ENCODE measurements around the gene CEP104. TPM values are rescaled to one million over a fixed set of nuclear protein-coding genes. Genes with fewer than 3 reads are reported as not detected.

CEP104 gene
- polyA plus RNA-seq, 2 of the 4 experiments (the other 2 are of a cell fraction): 14.5 to 28.8 TPM

DNA sequence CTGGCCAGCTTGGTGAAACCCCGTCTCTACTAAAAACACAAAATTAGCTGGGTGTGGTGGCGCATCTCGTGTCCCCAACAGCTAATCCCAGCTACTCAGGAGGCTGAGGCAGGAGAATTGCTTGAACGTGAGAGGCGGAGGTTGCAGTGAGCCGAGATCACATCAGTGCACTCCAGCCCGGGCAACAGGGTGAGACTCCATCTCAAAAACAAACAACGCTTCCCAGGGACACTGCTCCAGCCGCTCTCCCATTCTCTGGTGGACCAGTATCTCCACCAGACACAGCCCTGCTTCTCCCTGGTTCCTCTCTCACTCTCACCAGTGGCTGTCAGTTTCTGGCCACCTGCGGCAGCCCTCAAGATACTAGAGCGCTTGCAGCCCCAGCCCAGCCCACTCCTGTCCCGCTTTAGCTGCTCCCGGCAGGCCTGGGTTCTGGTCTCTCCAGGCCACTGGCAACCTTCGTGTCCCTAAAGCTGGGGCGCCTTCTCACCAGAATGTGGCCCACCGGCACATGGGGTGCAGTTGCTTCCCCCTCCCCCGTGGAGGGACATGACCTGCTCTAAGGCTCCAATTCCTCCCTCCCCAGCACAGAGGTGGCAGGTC is 39.8 kb downstream of the CEP104 start:
- ChIA-PET CTCF (no interaction called here), POLR2A (no interaction called here)
- DNase-seq (ENCODE audit: low read depth in 1 of 2, low spot score in 1 of 2) (no peak), FAIRE-seq (no peak), ATAC-seq (no peak)
- Histone ChIP-seq H3K9me3 (no peaks in the 10 kb centered on the region), H3K4me1 (no peaks in the 10 kb centered on the region), H3K27ac (no peak overlapping the region), H3K4me3 (no peak overlapping the region), H3K4me2 (no peak overlapping the region)
- TF ChIP-seq CHD4 (IDR thresholded peaks at IDR 0.05; ENCODE audit: borderline replicate concordance) (no peak), HOXB5 (CRISPR knock-in tag; IDR thresholded peaks at IDR 0.05) (no peak), ZSCAN20 (CRISPR knock-in tag; IDR thresholded peaks at IDR 0.05) (no peak), ZFP36 (IDR thresholded peaks at IDR 0.05; ENCODE audit: borderline replicate concordance, partially characterized antibody) (no peak), EHMT2 (IDR thresholded peaks at IDR 0.05; ENCODE audit: low read depth) (no peak)
- TF ChIP-seq, protein P1, sequence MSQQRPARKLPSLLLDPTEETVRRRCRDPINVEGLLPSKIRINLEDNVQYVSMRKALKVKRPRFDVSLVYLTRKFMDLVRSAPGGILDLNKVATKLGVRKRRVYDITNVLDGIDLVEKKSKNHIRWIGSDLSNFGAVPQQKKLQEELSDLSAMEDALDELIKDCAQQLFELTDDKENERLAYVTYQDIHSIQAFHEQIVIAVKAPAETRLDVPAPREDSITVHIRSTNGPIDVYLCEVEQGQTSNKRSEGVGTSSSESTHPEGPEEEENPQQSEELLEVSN (IDR thresholded peaks at IDR 0.05; ENCODE audit: borderline replicate concordance, low read depth): no peak
- TF ChIP-seq, protein P2, sequence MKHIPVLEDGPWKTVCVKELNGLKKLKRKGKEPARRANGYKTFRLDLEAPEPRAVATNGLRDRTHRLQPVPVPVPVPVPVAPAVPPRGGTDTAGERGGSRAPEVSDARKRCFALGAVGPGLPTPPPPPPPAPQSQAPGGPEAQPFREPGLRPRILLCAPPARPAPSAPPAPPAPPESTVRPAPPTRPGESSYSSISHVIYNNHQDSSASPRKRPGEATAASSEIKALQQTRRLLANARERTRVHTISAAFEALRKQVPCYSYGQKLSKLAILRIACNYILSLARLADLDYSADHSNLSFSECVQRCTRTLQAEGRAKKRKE (CRISPR knock-in tag; IDR thresholded peaks at IDR 0.05; ENCODE audit: low read depth): no peak
- WGBS (ENCODE audit: missing lambda C conversion rate): 95% methylated on average over 11 of the region's 17 CpGs

DNA sequence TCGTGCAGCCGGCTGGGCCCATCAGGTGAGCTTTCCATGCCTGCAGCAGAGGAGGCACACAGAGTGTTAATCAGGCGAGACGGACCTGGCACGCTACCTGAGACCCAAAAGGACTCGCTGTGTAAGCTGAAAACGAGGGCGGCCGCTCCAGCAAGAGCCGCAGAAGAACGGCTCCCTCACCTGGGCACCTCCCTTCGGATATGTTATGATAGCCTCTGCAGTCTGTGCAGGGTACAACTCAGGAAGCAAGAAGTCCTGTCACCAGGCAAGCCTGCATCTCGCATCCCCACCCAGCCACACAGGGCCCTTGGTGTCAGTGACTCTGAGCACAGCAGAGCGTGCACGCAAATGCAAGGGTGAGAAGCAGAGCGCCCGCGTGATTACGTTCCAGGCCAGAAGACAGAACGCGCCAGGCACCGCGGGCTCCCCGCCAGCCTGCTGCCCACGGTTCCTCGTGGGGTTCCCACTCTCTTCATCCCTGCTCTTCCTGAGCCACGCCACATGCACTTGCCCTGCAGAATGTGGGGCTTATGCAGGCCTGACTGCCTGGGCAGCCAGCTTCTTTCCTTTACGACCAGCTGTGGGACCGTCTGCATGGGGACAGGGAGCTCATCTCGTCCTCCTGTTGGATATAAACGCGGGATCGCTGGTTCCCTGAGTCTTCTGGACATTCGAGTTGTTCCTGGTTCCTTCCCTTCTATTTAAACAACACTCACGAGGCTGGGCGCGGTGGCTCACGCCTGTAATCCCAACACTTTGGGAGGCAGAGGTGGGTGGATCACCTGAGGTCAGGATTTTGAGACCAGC is 40.5 kb downstream of the CEP104 start:
- Histone ChIP-seq H3K4me2 (no peak overlapping the region), H3K9me3 (no peaks in the 10 kb centered on the region), H3K4me1 (no peaks in the 10 kb centered on the region), H3K27ac (no peak overlapping the region), H3K4me3 (no peak overlapping the region)
- TF ChIP-seq SREBF2 (IDR thresholded peaks at IDR 0.05) (no peak), KDM5A (IDR thresholded peaks at IDR 0.05) (no peak), HOXA7 (CRISPR knock-in tag; IDR thresholded peaks at IDR 0.05) (no peak), GATA3 (IDR thresholded peaks at IDR 0.05; ENCODE audit: borderline replicate concordance) (no peak), NPAS2 (CRISPR knock-in tag; IDR thresholded peaks at IDR 0.05; ENCODE audit: borderline replicate concordance) (no peak), POLR2A (IDR thresholded peaks at IDR 0.05; ENCODE audit: low read length) (no peak), KDM1A (IDR thresholded peaks at IDR 0.05; ENCODE audit: low read depth) (no peak), ZFP36 (IDR thresholded peaks at IDR 0.05; ENCODE audit: borderline replicate concordance, partially characterized antibody) (no peak), EHMT2 (IDR thresholded peaks at IDR 0.05; ENCODE audit: low read depth) (no peak), RAD21 (conservative IDR thresholded peaks at IDR 0.05 in 1 of 2, IDR thresholded peaks at IDR 0.05 in 1 of 2) (no peak), HDAC2 (IDR thresholded peaks at IDR 0.05) (no peak), SMC3 (IDR thresholded peaks at IDR 0.05) (no peak), HOXB13 (CRISPR knock-in tag; IDR thresholded peaks at IDR 0.05; ENCODE audit: low read depth) (no peak), RCOR1 (IDR thresholded peaks at IDR 0.05; ENCODE audit: low read depth, low read length) (no peak), FOXS1 (CRISPR knock-in tag; IDR thresholded peaks at IDR 0.05) (no peak), JUN (IDR thresholded peaks at IDR 0.05) (no peak), TFCP2L1 (CRISPR knock-in tag; IDR thresholded peaks at IDR 0.05) (no peak)
- TF ChIP-seq, protein P1 (IDR thresholded peaks at IDR 0.05; ENCODE audit: borderline replicate concordance, low read depth): no peak
- no peak for FAIRE-seq
- no peak for ATAC-seq
- POLR2A ChIA-PET: no interaction called here
- 91% methylated on average over 36 of the region's 38 CpGs for WGBS (ENCODE audit: missing lambda C conversion rate)
- DNase-seq (ENCODE audit: low read depth in 1 of 2, low spot score in 1 of 2): no peak
- CTCF ChIA-PET: no interaction called here
